ENCODE results near the gene SP140.

The SP140 gene

GRCh38 chr2:230323385-230324106, 98.0 kb downstream of the SP140 start:
- H3K4me3 ChIP-seq (ENCODE audit: low read depth, low read length): no peak overlapping the region
- H3K4me2 ChIP-seq (ENCODE audit: low read length): no peak overlapping the region
- TF ChIP-seq, protein P1, sequence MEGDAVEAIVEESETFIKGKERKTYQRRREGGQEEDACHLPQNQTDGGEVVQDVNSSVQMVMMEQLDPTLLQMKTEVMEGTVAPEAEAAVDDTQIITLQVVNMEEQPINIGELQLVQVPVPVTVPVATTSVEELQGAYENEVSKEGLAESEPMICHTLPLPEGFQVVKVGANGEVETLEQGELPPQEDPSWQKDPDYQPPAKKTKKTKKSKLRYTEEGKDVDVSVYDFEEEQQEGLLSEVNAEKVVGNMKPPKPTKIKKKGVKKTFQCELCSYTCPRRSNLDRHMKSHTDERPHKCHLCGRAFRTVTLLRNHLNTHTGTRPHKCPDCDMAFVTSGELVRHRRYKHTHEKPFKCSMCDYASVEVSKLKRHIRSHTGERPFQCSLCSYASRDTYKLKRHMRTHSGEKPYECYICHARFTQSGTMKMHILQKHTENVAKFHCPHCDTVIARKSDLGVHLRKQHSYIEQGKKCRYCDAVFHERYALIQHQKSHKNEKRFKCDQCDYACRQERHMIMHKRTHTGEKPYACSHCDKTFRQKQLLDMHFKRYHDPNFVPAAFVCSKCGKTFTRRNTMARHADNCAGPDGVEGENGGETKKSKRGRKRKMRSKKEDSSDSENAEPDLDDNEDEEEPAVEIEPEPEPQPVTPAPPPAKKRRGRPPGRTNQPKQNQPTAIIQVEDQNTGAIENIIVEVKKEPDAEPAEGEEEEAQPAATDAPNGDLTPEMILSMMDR (IDR thresholded peaks at IDR 0.05): no peak
- H3K9ac ChIP-seq: no peak overlapping the region
- H3K79me2 ChIP-seq: no peaks in the 10 kb centered on the region
- no peaks in the 10 kb centered on the region for H3K4me1 ChIP-seq
- no peak overlapping the region for H3K27ac ChIP-seq
- H3K27me3 ChIP-seq (ENCODE audit: control insufficient read depth, insufficient read depth, low read length): no peaks in the 10 kb centered on the region
- no peaks in the 10 kb centered on the region for H3K9me3 ChIP-seq (ENCODE audit: control insufficient read depth, low read length)
- H3K36me3 ChIP-seq (ENCODE audit: control insufficient read depth, insufficient read depth, low read length): no peaks in the 10 kb centered on the region
- no peak overlapping the region for H2AFZ ChIP-seq

GRCh38 chr2:230324503-230324902, 99.0 kb downstream of the SP140 start:
- Histone ChIP-seq H3K27ac (no peak overlapping the region), H3K9ac (no peak overlapping the region), H3K79me2 (no peaks in the 10 kb centered on the region), H3K4me2 (ENCODE audit: low read length) (no peak overlapping the region), H3K4me3 (ENCODE audit: low read depth, low read length) (no peak overlapping the region), H3K36me3 (ENCODE audit: control insufficient read depth, insufficient read depth, low read length) (no peaks in the 10 kb centered on the region), H3K9me3 (ENCODE audit: control insufficient read depth, low read length) (no peaks in the 10 kb centered on the region), H2AFZ (peak overlapping the region; percentile 2), H3K27me3 (ENCODE audit: control insufficient read depth, insufficient read depth, low read length) (no peaks in the 10 kb centered on the region), H3K4me1 (no peaks in the 10 kb centered on the region)
- TF ChIP-seq, protein P1 (IDR thresholded peaks at IDR 0.05): no peak

GRCh38 chr2:230325316-230326243, 100.0 kb downstream of the SP140 start:
- TF ChIP-seq, protein P1 (IDR thresholded peaks at IDR 0.05): no peak
- Histone ChIP-seq H3K27me3 (ENCODE audit: control insufficient read depth, insufficient read depth, low read length) (no peaks in the 10 kb centered on the region), H2AFZ (peak overlapping the region; percentile 22), H3K9ac (no peak overlapping the region), H3K4me2 (ENCODE audit: low read length) (no peak overlapping the region), H3K4me3 (ENCODE audit: low read depth, low read length) (no peak overlapping the region), H3K9me3 (ENCODE audit: control insufficient read depth, low read length) (no peaks in the 10 kb centered on the region), H3K4me1 (no peaks in the 10 kb centered on the region), H3K27ac (no peak overlapping the region), H3K79me2 (no peaks in the 10 kb centered on the region), H3K36me3 (ENCODE audit: control insufficient read depth, insufficient read depth, low read length) (no peaks in the 10 kb centered on the region)

DNA sequence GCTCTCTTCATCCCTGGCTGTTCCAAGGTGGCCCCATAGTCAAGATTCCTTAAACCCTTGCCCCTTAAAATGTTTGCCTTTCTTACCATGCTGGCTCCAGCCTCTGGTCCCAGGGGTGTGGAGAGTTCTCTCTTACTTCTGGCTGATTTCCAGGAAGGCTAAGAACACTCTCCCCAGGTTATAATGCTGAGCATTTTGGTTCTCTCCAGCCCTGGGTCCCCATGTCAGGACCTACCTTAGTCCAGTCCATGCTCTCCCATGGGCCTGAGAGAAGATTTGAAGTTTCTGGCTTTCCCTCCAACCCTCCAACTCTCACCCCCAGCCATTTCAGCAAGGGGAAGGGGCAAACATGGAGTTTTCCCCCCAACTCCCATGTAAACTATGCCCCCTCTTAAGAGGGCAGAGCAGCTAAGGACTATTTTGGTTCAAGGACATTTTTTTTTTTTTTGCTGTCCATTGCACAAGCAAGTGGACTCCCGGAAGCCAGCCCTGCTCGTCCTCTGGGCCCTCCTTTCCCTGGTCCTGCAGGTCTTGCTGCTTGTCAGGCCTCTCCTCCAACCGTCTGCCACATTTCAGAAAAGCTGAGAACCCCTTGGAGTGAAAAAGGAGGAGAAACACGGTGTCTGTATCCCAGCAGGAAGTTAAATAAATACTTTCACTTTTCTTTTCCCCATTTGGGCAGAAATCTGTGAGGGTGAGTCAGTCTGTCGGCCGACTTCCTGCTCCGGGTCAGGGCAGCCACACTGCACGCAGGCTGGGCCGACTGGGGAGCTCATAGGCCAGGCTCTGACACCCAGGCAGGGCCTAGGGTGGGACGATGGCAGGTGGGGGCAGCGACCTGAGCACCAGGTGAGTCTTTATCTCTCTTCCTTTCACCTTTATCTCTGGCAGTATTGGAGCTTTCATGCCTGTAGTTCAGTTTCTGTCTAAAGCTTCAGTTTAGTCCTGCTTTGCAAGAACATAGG, 101.2 kb downstream of the SP140 start, which contains the start of gene SP140L:
TSS of gene SP140L (plus strand) at position 741 of the 965 bp plus-strand sequence. CDS start at position 818, 77 bp downstream.
- Histone ChIP-seq H3K4me3 (ENCODE audit: low read depth, low read length) (peak within 1 kb of the TSS; percentile 42), H3K9ac (no peak within 1 kb of the TSS), H2AFZ (peak within 1 kb of the TSS; percentile 87), H3K9me3 (ENCODE audit: control insufficient read depth, low read length) (no peaks in the 10 kb centered on the region), H3K27ac (peak within 1 kb of the TSS; percentile 61), H3K27me3 (ENCODE audit: control insufficient read depth, insufficient read depth, low read length) (no peaks in the 10 kb centered on the region), H3K79me2 (no peaks in the 10 kb centered on the region), H3K4me2 (ENCODE audit: low read length) (peak within 1 kb of the TSS; percentile 44), H3K4me1 (no peaks in the 10 kb centered on the region), H3K36me3 (ENCODE audit: control insufficient read depth, insufficient read depth, low read length) (no peaks in the 10 kb centered on the region)
- TF ChIP-seq, protein P1 (IDR thresholded peaks at IDR 0.05): no peak

Measured in parathyroid adenoma (tissue), 2 donors.